ENCODE measurements around the gene FAM163A. TPM values are rescaled to one million over a fixed set of nuclear protein-coding genes. Genes with fewer than 3 reads are reported as not detected.

FAM163A gene
- not detected in 2 replicates for total RNA-seq

GRCh38 chr1:179742717-179743678 lies at the start of gene FAM163A:
TSS of gene FAM163A (plus strand) at chr1:179743291. CDS start at chr1:179813098, 69,807 bp downstream.

Other genes with a start within 250 kb of the FAM163A start
- not detected in 2 replicates for gene NPHS2, start 167.3 kb upstream of the FAM163A start, total RNA-seq
- gene TDRD5, start 151.5 kb upstream of the FAM163A start, total RNA-seq = not detected in 2 replicates
- 72.1 and 74.4 TPM in 2 replicates for gene TOR1AIP2, start 134.5 kb downstream of the FAM163A start, total RNA-seq
- gene TOR1AIP1, start 139.0 kb downstream of the FAM163A start, total RNA-seq = 46.5 and 49.9 TPM in 2 replicates
- gene CEP350, start 211.5 kb downstream of the FAM163A start, total RNA-seq = 43.5 and 44.9 TPM in 2 replicates

Data from aortic smooth muscle cell (primary cell).